Subcutaneous adipose tissue (tissue), 4 donors: ENCODE results near the gene MEF2D. TPM values are rescaled to one million over a fixed set of nuclear protein-coding genes. Genes with fewer than 3 reads are reported as not detected.

ENCODE experiments used
- total RNA-seq, 4 donors: library from RNA; depleted of rRNA; stranded (reverse); fragments of >200 nt; gene quantifications; one replicate each; pipeline ENCODE4 v1.1.0, GENCODE V29; 2016
- TF ChIP-seq, protein P1 (sequence below): fragments of 450-650 bp; IDR thresholded peaks from one replicate; pipeline ENCODE4 v1.5.1; 2016; ENCODE audit warnings: low read depth, mild to moderate bottlenecking, control low read depth, antibody characterized with exemption, moderate library complexity

Gene MEF2D
- total RNA-seq, 4 donors from 2014 or later: 18.9 to 46.5 (median 24.8) TPM

DNA sequence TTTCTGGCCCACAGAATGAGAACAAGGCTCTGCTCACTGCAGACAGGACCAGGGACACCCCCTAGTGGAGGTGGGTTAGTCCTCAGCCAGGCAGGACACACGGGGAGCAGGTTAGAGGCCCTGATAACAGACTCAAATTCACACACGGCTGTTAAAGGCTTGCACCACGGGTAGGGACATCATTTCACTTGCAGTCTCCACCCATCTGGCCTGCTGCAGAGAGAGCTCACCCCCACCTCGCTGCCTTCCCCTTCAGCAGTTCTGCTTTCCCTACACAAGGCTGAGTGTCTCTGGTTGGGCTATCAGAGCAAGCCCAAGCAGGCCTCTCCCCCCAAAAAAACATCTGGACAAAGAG, 20.6 kb downstream of the MEF2D start:
- TF ChIP-seq, protein P1, sequence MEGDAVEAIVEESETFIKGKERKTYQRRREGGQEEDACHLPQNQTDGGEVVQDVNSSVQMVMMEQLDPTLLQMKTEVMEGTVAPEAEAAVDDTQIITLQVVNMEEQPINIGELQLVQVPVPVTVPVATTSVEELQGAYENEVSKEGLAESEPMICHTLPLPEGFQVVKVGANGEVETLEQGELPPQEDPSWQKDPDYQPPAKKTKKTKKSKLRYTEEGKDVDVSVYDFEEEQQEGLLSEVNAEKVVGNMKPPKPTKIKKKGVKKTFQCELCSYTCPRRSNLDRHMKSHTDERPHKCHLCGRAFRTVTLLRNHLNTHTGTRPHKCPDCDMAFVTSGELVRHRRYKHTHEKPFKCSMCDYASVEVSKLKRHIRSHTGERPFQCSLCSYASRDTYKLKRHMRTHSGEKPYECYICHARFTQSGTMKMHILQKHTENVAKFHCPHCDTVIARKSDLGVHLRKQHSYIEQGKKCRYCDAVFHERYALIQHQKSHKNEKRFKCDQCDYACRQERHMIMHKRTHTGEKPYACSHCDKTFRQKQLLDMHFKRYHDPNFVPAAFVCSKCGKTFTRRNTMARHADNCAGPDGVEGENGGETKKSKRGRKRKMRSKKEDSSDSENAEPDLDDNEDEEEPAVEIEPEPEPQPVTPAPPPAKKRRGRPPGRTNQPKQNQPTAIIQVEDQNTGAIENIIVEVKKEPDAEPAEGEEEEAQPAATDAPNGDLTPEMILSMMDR: no peak

DNA sequence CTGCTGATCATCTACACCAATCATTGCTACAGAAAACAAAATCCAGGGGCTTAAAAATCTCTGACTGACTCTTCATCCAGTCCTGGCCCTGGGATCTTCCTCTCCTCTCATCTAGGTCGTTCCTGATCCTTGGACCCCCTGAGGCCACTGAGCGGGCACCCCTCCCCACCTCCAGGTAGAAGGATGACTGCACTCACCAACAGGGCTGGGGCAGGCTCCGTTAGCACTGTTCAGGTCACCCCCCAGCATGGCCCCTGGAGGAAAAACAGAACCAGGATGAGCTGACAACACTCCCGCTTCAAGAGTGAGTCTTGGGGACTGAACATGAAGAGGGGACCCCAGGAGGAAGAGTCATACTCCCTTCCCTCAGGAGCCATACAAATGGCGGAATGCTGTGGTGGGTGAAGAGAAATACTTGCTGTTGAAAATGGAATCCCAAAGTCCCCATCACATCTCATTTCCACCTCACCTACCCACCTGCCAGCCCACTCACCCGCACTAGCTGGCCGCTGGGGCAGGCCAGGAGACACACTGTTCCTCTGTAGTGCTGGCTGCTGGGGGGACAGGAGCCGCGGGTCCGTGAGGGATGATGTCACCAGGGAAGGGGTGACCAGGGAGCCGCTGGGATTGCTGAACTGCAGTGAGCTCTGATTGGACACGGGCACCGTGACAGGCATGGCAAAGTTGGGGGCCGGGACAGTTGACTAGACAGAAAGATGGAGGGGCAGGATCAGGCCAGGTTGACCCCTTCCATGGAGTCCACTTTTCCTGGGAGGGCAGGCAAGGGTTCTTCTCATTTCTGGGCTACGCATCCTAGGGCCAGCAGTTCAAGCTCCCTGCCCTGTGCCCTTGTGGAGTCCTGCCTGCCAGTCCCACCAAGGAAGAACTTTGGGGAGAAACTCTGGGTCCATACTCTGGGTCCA, 21.2 kb downstream of the MEF2D start:
- TF ChIP-seq, protein P1: no peak

DNA sequence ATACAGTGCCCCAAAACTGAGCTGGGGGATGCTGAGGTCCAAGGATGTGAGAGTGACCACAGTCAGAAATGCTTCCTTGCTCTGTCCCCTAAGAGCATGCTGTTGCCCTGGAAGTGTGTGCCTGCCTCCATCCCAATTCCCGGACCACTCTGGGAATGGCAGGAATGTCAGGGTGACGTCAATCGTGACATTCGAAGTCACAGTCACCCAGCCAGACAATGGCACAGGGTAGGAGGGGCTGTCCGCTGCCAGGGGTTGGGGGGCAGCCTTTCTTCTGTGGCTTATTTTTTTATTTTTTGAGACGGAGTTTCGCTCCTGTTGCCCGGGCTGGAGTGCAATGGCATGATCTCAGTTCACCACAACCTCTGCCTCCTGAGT, 22.3 kb downstream of the MEF2D start:
- TF ChIP-seq, protein P1: no peak

DNA sequence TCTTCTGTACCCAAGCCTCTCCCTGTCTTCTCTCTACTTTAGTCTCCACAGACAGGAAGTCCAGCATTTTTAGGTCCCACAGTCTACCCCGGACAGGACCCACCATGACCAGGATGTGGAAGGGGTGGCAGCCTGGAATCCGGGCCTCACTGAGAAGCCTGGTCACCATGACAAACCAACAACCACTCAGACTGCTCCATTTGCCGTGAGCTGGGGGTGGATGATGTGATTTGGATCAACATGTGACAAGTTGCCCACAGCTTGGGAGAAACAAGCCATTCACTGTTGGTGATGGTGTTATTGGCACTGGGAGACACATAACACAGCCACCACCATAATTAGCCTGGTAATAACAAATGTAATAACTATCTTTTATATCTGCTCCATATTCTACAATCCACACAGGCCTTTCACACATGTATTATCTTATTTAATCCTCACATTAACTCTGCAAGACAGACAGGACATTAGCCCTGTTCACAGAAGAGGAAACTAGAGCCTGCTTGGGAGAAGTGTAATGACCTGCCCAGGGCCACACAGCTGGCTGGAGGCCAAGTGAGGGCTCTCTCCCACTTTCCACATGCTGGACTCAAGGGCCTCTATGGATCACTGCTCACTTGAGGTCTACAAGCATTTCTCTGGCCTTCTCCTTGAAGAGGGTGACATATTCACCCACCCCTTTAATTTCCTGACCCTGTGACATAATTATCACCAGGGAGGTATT, 22.9 kb downstream of the MEF2D start:
- TF ChIP-seq, protein P1: no peak

DNA sequence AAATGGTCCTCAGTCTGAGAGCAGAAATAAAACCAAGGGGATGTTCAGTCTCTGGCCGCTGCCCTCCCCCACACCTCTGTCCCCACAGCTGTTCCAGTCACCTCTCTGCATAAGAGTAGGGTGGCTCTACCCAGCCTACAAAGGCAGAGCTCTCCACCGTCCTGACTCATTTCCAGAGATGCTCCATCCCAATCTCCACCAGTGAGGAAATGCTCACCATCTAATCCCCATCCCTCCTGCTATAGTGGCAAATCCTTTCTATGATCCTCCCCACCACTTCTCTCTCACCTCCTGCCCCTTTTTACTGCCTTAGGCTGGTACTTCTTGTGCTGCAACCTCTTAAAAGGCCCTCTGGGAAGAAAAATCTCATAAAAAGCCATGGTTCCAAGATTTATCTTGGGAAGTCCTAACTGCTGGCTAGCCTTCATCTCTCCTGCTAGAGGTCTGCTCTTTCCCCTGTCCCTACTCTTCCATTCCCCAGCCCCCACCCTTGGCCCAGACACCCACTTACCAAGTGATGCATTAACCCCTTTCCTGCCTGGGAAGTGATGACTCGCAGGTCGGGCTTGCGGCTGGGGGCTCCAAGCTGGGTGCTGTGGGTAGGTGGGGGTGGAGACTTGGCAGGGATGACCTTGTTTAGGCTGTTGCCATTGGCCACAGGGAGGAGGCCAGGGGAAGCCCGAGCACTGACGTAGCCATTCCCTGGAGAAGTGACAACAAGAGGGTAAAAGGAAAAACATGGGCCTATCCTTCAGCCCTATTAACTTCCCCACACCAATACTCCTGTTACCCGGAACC, 23.9 kb downstream of the MEF2D start:
- TF ChIP-seq, protein P1: no peak

DNA sequence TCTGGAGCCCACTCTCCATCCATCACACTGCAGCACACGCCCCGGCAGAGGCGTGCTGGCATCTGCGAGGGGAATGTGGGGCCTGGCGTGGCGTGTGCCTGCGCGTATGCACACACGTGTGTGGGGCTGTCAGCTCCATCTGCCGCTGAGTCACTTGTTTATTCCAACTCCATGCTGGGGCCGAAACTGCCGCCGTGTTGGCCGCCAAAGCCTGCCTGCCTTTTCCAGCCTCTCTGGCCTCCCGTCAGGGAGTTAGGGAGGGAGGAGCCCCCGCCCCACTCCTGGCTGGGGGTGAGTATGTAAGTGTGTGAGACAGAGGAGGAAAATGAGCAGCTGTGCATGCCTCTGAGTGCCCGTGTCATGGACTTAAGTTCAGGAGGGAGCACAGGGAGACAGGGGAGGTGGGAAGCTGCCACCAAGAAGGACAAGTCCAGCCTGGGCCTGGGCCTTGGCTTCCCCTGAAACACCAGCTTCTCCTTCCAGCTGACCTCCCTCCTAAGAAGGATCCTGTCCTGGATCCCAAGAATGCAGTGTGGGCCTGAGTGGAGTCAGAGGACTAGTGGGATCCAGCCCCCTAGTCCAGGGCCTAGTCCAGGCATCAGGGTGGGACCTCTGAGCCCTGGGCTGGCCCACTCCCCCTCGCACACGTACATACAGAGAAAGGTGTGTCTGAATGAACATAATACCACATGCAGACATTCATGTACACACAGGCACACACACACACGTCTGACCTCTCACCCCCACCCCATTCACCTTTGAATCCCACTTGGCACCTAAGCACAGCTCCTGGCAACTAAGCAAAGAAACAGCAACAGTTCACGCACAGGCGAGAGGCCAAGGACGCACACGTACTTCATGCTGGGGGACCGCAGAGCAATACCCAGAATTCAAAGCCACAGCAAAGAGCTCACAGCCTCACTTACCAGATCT, 24.7 kb downstream of the MEF2D start:
- TF ChIP-seq, protein P1: no peak
